Measurements from ENCODE around the gene RHCG. TPM values are rescaled to one million over a fixed set of nuclear protein-coding genes. Genes with fewer than 3 reads are reported as not detected.
"Not testable (repeated sequence)": the region's sequence is repeated elsewhere in the genome, so short reads cannot be mapped to it uniquely, and the experiment has no call there.

The RHCG gene
- total RNA-seq, 1 experiment from 2014 or later, result 3.0 TPM

GRCh38 chr15:89469426-89470096 is 26.8 kb downstream of the RHCG start:
- Histone ChIP-seq H3K4me1 (ENCODE audit: control insufficient read depth, insufficient read depth, low read length) (no peaks in the 10 kb centered on the region), H3K4me3 (ENCODE audit: low read depth in 2 of 2, low read length in 2 of 2) (no peak overlapping the region), H3K27ac (ENCODE audit: low read length) (no peak overlapping the region), H3K9me3 (ENCODE audit: control insufficient read depth, insufficient read depth, low read depth, low read length) (no peaks in the 10 kb centered on the region), H3K27me3 (ENCODE audit: control insufficient read depth, insufficient read depth, low read length) (no peaks in the 10 kb centered on the region), H3K36me3 (ENCODE audit: control insufficient read depth, insufficient read depth, low read length) (no peaks in the 10 kb centered on the region)
- ChIA-PET POLR2A (no interaction called here), CTCF (no interaction called here)
- in situ Hi-C loops (cut with HindIII; ENCODE audit: low pct_unique_long_range_greater_than_20kb, low sequenced_read_pairs), result no loop called here
- DNase-seq (ENCODE audit: low read depth, low spot score) (no peak), ATAC-seq (no peak)
- intact Hi-C loops (cut with micrococcal nuclease; ENCODE audit: unreplicated experiment), result no loop called here
- TF ChIP-seq SIN3A (IDR thresholded peaks at IDR 0.05; ENCODE audit: borderline replicate concordance, insufficient read depth, low read depth, low read length) (no peak), POLR2AphosphoS5 (IDR thresholded peaks at IDR 0.05; ENCODE audit: low read depth, low read length) (no peak), TCF7L2 (IDR thresholded peaks at IDR 0.05; ENCODE audit: low read depth, low read length) (no peak), CTCF (IDR thresholded peaks at IDR 0.05) (no peak), REST (IDR thresholded peaks at IDR 0.05; ENCODE audit: insufficient read depth in 1 of 2, low read depth in 2 of 2, low read length in 1 of 2) (no peak)
- BruUV-seq (replicated peaks), result no TSS peak

- BruUV-seq (replicated peaks); H3K36me3 ChIP-seq (ENCODE audit: control insufficient read depth, insufficient read depth, low read length); H3K9me3 ChIP-seq (ENCODE audit: control insufficient read depth, insufficient read depth, low read depth, low read length); H3K27ac ChIP-seq (ENCODE audit: low read length); intact Hi-C loops (cut with micrococcal nuclease; ENCODE audit: unreplicated experiment); in situ Hi-C loops (cut with HindIII; ENCODE audit: low pct_unique_long_range_greater_than_20kb, low sequenced_read_pairs); ATAC-seq; DNase-seq (ENCODE audit: low read depth, low spot score); H3K4me3 ChIP-seq (ENCODE audit: low read depth in 2 of 2, low read length in 2 of 2); H3K4me1 ChIP-seq (ENCODE audit: control insufficient read depth, insufficient read depth, low read length); H3K27me3 ChIP-seq (ENCODE audit: control insufficient read depth, insufficient read depth, low read length); POLR2A ChIA-PET: not testable (repeated sequence)
- CTCF ChIA-PET, result interaction anchor here (2.0 kb wide), 1 partner anchor 110 kb away, joined by 4 read pairs; no protein-coding TSS in a partner anchor
Observed at GRCh38 chr15:89468813-89469212, 27.6 kb downstream of the RHCG start.

- H3K9me3 ChIP-seq (ENCODE audit: control insufficient read depth, insufficient read depth, low read depth, low read length), result no peaks in the 10 kb centered on the region
- H3K4me3 ChIP-seq (ENCODE audit: low read depth in 2 of 2, low read length in 2 of 2), result no peak overlapping the region
- DNase-seq (ENCODE audit: low read depth, low spot score) (no peak), ATAC-seq (no peak)
- BruUV-seq (replicated peaks), result no TSS peak
- H3K27ac ChIP-seq (ENCODE audit: low read length), result no peak overlapping the region
- no peaks in the 10 kb centered on the region for H3K4me1 ChIP-seq (ENCODE audit: control insufficient read depth, insufficient read depth, low read length)
- no peaks in the 10 kb centered on the region for H3K36me3 ChIP-seq (ENCODE audit: control insufficient read depth, insufficient read depth, low read length)
- no peaks in the 10 kb centered on the region for H3K27me3 ChIP-seq (ENCODE audit: control insufficient read depth, insufficient read depth, low read length)
- POLR2A ChIA-PET, result no interaction called here
- in situ Hi-C loops (cut with HindIII; ENCODE audit: low pct_unique_long_range_greater_than_20kb, low sequenced_read_pairs), result no loop called here
- TF ChIP-seq POLR2AphosphoS5 (IDR thresholded peaks at IDR 0.05; ENCODE audit: low read depth, low read length) (no peak), CTCF (IDR thresholded peaks at IDR 0.05) (no peak), SIN3A (IDR thresholded peaks at IDR 0.05; ENCODE audit: borderline replicate concordance, insufficient read depth, low read depth, low read length) (no peak), TCF7L2 (IDR thresholded peaks at IDR 0.05; ENCODE audit: low read depth, low read length) (no peak), REST (IDR thresholded peaks at IDR 0.05; ENCODE audit: insufficient read depth in 1 of 2, low read depth in 2 of 2, low read length in 1 of 2) (no peak)
- CTCF ChIA-PET, result no interaction called here
- intact Hi-C loops (cut with micrococcal nuclease; ENCODE audit: unreplicated experiment), result no loop called here
Observed at GRCh38 chr15:89463113-89463512, 33.3 kb downstream of the RHCG start.
